Activated T-helper 2 cell treated with anti-CD3 and anti-CD28 coated beads, Interferon-gamma antibody, Interleukin-2, Interleukin-4, amounts not matched to agents 10 μg/mL and 5 μg/mL and 100 μg/mL, durations not matched to agents 14 hours and 24 hours and 36 hours (primary cell): ENCODE measurements around the gene MYCBPAP. TPM values are rescaled to one million over a fixed set of nuclear protein-coding genes. Genes with fewer than 3 reads are reported as not detected.

ENCODE experiments used
- DNase-seq: peaks from one replicate; pipeline ENCODE4 v3.0.0; 2021; ENCODE audit warnings: low spot score
- H3K27ac Mint-ChIP-seq: one replicate; pipeline ENCODE4 v1.8.0; 2021; ENCODE audit warnings: mixed read lengths
- H3K27me3 Mint-ChIP-seq: one replicate; pipeline ENCODE4 v1.8.0; 2021; ENCODE audit warnings: low read depth, mixed read lengths
- H3K36me3 Mint-ChIP-seq: one replicate; pipeline ENCODE4 v1.8.0; 2021; ENCODE audit warnings: low read depth, mixed read lengths
- H3K4me1 Mint-ChIP-seq: one replicate; pipeline ENCODE4 v1.8.0; 2021; ENCODE audit warnings: low read depth, mixed read lengths
- H3K4me3 Mint-ChIP-seq: one replicate; pipeline ENCODE4 v1.8.0; 2021; ENCODE audit warnings: low read depth, mild to moderate bottlenecking, moderate library complexity, mixed read lengths
- H3K9me3 Mint-ChIP-seq: one replicate; pipeline ENCODE4 v1.8.0; 2021; ENCODE audit warnings: mixed read lengths
- intact Hi-C: fragments of 100-400 bp; cut with micrococcal nuclease; formaldehyde crosslinking; loops from one replicate; pipeline ENCODE4 v1.15.1; 2023
- total RNA-seq: library from RNA; stranded (reverse); gene quantifications from 2 replicates; pipeline ENCODE4 v1.2.3, GENCODE V29; 2022

Gene MYCBPAP
- total RNA-seq, 1 donor from 2014 or later: 3.1 TPM

DNA sequence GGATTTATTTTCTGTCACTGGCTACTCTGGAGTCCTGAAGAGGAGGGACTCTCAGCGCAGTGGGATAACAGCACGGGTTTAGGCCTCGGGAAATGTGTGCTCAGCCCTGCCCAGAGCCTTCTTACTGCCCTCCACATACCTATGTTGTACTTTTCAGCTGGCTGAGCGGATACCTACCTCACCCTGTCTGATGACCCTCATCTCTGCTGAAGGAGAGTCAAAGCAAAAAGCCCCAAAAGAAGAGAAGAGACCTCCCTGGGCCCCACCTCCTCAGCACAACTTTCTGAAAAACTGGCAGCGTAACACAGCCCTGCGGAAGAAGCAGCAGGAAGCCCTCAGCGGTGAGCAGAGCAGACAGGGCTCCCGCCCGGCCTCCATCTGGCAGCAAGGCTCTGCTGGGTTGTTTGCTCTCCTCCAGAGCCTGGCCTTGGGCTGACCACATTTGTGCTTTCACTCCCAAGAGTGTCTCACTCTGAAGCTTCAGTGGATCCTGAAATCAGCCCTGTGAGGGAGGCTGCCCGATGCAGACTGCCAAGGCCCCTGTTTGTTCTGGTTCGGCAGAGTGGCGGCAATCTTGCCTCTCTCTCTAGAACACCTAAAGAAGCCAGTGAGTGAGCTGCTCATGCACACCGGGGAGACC, 10.3 kb downstream of the MYCBPAP start:
- Mint-ChIP-seq H3K27me3 (no peaks in the 10 kb centered on the region), H3K4me1 (peaks cover 6% of the 10 kb centered on the region), H3K9me3 (no peaks in the 10 kb centered on the region), H3K4me3 (no peak overlapping the region), H3K27ac (no peak overlapping the region), H3K36me3 (no peaks in the 10 kb centered on the region)
- no peak for DNase-seq
- intact Hi-C loops: no loop called here

DNA sequence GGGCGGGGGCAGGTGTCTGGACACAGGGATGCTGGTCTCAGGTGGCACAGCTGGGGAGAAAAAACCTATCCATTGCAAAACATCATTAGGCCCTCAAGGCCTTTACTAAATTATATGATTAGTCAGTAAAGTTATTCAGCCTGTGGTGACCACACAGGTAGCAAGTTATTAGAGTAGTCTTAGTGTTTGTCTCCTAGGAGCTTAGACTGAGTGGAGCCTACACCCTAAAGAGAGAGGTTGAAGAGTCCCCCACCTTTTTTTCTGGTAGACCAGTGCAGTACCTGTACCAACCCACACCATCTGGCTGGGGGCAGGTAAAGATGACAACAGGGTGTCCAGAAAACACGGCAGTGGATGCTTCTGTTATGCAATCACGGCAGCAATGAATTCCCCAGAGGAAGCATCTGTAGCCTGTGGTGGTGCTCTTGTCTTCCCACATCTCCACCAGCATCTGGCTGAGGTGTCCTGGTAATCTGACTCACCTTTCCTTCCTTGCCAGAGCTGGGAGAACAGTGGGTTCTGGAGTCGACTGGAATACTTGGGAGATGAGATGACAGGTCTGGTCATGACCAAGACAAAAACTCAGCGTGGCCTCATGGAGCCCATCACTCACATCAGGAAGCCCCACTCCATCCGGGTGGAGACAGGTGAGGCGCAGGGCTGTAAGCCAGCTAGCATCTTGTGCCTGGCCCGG, 11.0 kb downstream of the MYCBPAP start:
- Mint-ChIP-seq H3K36me3 (no peaks in the 10 kb centered on the region), H3K9me3 (no peaks in the 10 kb centered on the region), H3K4me1 (peaks cover 6% of the 10 kb centered on the region), H3K4me3 (no peak overlapping the region), H3K27me3 (no peaks in the 10 kb centered on the region), H3K27ac (no peak overlapping the region)
- intact Hi-C loops: no loop called here
- DNase-seq: no peak

DNA sequence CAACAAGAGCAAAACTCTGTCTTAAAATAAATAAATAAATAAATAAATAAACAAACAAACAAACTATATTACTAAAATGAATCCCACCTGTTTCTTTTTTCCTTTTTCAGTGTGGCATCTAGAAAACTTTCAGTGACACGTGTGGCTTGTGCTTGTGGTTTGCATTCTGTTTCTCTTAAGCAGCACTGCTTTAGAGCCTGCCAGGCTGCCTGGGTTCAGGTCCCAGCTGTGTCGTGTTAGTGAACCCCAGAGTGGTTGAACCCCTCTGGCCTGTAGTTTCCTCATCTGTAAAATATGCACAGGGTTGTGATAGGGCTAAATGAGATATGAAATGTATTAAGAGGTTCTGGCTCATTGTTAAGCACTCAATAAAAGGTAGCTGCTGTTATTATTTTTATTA, 12.2 kb downstream of the MYCBPAP start:
- H3K4me1 Mint-ChIP-seq: peaks cover 6% of the 10 kb centered on the region
- H3K4me3 Mint-ChIP-seq: no peak overlapping the region
- H3K9me3 Mint-ChIP-seq: no peaks in the 10 kb centered on the region
- H3K27me3 Mint-ChIP-seq: no peaks in the 10 kb centered on the region
- DNase-seq: no peak
- no peak overlapping the region for H3K27ac Mint-ChIP-seq
- H3K36me3 Mint-ChIP-seq: no peaks in the 10 kb centered on the region
- intact Hi-C loops: no loop called here

DNA sequence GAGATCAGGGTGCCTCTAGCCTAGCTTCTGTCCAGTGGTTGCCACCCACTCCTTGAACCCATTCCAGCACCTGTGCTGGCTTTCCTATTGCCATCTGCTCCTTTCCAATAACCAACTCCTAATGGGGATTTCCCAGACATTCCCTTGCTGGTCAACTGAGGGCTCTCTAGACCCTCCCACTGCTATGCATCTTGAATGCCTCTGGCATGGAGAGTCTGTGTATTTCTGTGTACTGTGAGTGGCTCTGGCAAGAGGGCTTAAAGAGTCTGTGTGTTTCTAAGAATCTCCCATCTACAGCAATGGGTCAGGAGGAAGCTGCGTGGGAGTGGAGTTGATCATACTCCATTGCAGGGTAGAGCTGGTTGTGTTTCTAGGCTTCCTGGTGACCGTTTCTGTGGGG, 13.3 kb downstream of the MYCBPAP start:
- H3K9me3 Mint-ChIP-seq: no peaks in the 10 kb centered on the region
- peaks cover 6% of the 10 kb centered on the region for H3K4me1 Mint-ChIP-seq
- no peak overlapping the region for H3K27ac Mint-ChIP-seq
- no peaks in the 10 kb centered on the region for H3K36me3 Mint-ChIP-seq
- no peak for DNase-seq
- H3K4me3 Mint-ChIP-seq: no peak overlapping the region
- intact Hi-C loops: no loop called here
- H3K27me3 Mint-ChIP-seq: no peaks in the 10 kb centered on the region

DNA sequence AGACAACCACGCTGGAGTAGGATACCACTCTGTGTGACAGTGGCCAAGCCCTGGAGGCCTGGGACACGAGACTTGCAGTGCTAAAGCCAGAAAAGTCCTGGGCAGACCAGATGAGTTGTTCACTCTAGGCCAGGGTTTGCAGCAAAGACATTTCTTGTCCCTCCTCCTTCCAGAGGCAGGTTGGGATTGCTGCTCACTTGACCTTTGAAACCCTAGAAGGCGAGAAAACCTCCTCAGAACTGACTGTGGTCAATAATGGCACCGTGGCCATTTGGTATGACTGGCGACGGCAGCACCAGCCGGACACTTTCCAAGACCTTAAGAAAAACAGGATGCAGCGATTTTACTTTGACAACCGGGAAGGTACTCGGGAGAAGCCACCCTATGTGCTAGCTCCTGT, 14.5 kb downstream of the MYCBPAP start:
- intact Hi-C loops: no loop called here
- H3K4me3 Mint-ChIP-seq: no peak overlapping the region
- no peak for DNase-seq
- H3K27me3 Mint-ChIP-seq: no peaks in the 10 kb centered on the region
- H3K36me3 Mint-ChIP-seq: no peaks in the 10 kb centered on the region
- no peak overlapping the region for H3K27ac Mint-ChIP-seq
- no peaks in the 10 kb centered on the region for H3K4me1 Mint-ChIP-seq
- no peaks in the 10 kb centered on the region for H3K9me3 Mint-ChIP-seq

DNA sequence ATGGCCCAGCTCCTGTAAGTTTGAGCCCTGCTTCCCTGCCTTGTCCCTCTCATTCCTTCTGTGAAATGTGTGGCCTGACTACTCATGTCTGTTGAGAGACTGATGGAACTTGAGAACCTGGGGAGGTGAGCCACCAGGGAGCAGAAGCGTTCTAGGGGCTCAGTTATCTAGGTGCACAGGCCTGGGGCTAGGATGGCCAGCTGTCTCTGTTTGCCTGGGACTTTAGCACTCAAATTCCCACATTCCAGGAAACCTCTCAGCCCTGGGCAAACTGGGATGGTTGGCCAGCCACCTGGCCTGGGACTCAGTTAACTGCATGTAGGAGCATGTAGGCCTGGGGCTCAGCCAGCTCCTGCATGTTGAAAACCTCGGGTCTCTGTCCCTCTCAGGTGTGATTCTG, 15.0 kb downstream of the MYCBPAP start:
- H3K4me1 Mint-ChIP-seq: no peaks in the 10 kb centered on the region
- DNase-seq: no peak
- no peaks in the 10 kb centered on the region for H3K36me3 Mint-ChIP-seq
- intact Hi-C loops: no loop called here
- no peak overlapping the region for H3K4me3 Mint-ChIP-seq
- no peaks in the 10 kb centered on the region for H3K9me3 Mint-ChIP-seq
- H3K27me3 Mint-ChIP-seq: no peaks in the 10 kb centered on the region
- no peak overlapping the region for H3K27ac Mint-ChIP-seq

DNA sequence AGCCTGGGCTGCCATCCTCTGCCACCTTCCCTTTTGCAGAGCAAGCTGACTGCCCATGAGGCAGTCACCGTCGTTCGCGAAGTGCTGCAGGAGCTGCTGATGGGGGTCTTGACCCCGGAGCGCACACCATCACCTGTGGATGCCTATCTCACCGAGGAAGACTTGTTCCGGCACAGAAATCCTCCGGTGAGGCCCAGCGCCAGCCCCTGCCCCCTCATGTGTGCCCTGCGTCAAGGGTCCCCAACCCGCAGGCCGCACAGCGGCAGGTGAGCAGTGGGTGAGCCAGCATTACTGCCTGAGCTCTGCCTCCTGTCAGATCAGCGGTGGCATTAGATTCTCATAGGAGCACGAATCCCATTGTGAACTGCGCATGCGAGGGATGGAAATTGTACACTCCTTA, 16.6 kb downstream of the MYCBPAP start:
- no peaks in the 10 kb centered on the region for H3K4me1 Mint-ChIP-seq
- no peak overlapping the region for H3K4me3 Mint-ChIP-seq
- no peak overlapping the region for H3K27ac Mint-ChIP-seq
- DNase-seq: no peak
- H3K36me3 Mint-ChIP-seq: no peaks in the 10 kb centered on the region
- no peaks in the 10 kb centered on the region for H3K9me3 Mint-ChIP-seq
- peaks cover 2% of the 10 kb centered on the region for H3K27me3 Mint-ChIP-seq
- intact Hi-C loops: no loop called here

DNA sequence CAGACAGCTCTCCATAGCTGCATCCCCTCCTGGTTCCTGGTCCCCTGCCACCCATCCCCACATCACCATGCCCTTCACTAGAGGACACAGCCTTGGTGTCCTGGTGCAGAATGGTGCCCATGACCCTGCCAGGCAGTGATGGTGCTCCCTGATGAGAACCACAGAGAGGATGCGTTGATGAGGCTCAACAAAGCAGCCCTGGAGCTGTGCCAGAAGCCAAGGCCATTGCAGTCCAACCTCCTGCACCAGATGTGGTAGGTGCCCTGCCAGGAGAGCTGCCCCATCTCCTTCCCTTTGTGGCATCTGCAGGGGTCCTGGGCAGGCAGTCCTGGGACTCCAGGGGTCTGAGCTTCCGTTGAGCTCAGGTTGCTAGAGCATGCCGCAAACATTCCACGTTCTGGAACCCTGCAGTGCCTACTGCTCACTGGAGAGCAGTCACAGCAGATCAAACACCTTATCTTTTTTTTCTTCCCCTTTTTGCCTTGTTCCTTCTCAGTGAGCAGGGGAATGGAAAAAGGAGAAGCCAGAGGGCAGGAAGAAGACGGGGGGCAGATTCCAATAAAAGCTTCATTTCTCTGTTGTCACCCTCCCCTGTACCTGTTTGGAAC, 19.0 kb downstream of the MYCBPAP start:
- peaks cover 1% of the 10 kb centered on the region for H3K4me1 Mint-ChIP-seq

DNA sequence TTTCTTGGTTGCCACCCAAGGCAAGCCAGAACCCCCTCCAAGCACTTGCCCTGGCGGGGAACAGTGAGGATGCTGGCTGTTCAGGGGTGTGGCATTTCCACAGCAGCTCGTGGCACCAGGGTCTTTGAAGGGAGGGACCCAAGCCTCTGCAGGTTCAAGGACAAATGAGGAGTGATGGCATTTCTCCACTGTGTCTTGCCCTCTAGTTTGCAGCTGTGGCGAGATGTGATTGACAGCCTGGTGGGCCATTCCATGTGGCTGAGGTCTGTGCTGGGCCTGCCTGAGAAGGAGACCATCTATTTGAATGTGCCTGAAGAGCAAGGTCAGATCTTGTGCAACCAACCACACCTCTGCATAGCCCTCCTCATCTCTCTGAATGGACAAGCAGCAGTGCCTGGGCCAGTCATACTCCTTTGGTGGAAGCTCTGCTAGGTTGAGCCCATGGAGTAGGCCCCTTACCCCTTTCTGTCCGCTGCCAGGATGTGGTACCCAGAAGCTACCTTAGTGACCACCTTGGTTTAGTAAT, 19.8 kb downstream of the MYCBPAP start:
- Mint-ChIP-seq H3K4me1 (peaks cover 1% of the 10 kb centered on the region), H3K4me3 (no peak overlapping the region), H3K36me3 (no peaks in the 10 kb centered on the region), H3K27me3 (peaks cover 22% of the 10 kb centered on the region), H3K27ac (no peak overlapping the region), H3K9me3 (no peaks in the 10 kb centered on the region)
- no peak for DNase-seq
- intact Hi-C loops: no loop called here

More for the DNA sequence above, 19.0 kb downstream of the MYCBPAP start:
- DNase-seq: no peak
- H3K27me3 Mint-ChIP-seq: peaks cover 17% of the 10 kb centered on the region
- no peaks in the 10 kb centered on the region for H3K9me3 Mint-ChIP-seq
- intact Hi-C loops: no loop called here
- no peak overlapping the region for H3K4me3 Mint-ChIP-seq
- no peaks in the 10 kb centered on the region for H3K36me3 Mint-ChIP-seq
- no peak overlapping the region for H3K27ac Mint-ChIP-seq

DNA sequence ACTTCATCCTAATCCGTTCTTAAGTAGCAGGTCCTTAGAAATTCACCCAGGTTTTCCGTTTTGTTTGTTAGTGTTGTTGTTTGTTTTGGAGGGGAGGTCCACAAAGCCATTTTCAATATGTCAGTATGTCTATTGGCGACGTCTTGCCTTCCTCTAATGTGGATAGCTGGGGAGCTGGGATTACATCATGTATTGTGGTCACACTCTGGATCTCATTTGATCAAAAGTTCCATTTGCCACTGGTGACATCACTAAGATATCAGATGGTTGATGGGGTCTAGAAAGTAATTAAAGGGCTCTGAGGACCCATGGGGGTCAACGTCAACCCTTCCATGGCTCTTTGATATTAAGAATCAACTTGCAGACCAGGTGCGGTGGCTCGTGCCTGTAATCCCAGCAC, 21.6 kb downstream of the MYCBPAP start:
- no peaks in the 10 kb centered on the region for H3K9me3 Mint-ChIP-seq
- H3K4me3 Mint-ChIP-seq: no peak overlapping the region
- no peaks in the 10 kb centered on the region for H3K36me3 Mint-ChIP-seq
- H3K27ac Mint-ChIP-seq: no peak overlapping the region
- no peak for DNase-seq
- peaks cover 12% of the 10 kb centered on the region for H3K4me1 Mint-ChIP-seq
- intact Hi-C loops: no loop called here
- peaks cover 38% of the 10 kb centered on the region for H3K27me3 Mint-ChIP-seq

DNA sequence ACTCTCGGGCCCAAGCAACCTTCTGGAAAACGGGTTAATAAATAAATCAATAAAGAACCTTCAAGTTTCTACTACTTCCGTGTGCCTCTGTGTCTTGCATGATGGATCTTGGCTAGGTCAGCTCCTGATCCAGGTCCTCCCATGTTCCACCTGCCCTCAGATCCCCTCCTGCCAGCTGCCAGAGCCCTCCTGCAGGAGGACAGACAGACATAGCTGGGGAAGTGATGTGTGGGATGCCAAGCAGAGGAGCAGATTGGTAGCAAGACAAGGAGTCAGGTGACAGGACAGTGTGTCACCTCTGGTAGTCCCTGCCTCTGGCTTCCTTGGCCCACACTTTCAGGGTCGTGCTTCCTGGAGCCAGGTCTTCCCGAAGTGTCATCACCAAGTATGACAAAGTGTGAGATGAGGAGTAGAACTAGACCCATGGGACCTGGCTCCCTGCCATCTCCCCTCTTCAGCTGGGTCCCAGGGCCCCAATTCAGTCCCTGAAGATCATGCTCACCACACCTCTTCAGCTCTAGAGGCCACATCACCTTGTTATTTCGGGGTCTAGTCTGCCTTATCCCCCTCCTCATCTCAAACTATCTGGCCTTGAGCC, 23.3 kb downstream of the MYCBPAP start:
- DNase-seq: no peak
- Mint-ChIP-seq H3K4me1 (peaks cover 12% of the 10 kb centered on the region), H3K27ac (no peak overlapping the region), H3K9me3 (no peaks in the 10 kb centered on the region), H3K4me3 (no peak overlapping the region), H3K27me3 (peaks cover 46% of the 10 kb centered on the region), H3K36me3 (no peaks in the 10 kb centered on the region)
- intact Hi-C loops: no loop called here

DNA sequence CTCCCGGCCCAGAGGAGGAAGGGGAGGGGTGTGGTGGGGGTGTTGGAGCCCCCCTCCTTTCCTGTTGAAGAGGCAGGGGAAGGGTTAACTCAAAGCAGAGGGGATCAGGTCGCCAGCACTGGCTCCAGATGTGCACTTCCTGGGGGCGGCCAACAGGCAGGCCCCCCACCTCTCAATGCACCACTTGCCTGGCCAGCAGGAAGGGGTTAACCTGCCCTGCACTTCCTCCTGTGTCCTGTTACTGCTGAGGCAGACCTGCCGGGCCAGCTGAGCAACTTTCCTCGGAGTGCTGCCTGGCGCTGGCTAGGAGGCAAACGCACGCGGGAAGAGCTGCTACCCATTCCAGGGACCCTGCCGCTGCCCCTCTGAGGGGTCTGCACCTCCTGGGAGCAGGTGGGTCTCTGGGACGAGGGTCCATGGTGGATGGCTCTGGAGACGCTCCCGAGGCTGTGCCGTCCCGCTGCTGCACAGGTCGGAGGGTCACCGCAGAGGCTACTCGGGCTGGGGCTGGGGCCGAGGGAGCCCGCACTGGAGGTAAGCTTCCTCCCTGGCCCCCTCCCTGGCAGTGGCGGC, 24.3 kb downstream of the MYCBPAP start, which contains the start of gene EPN3:
EPN3 (plus strand) TSS at position 284 of the 573 bp plus-strand sequence. CDS start 3,822 bp downstream, outside the sequence.
- Mint-ChIP-seq H3K9me3 (no peaks in the 10 kb centered on the region), H3K27ac (no peak within 1 kb of the TSS), H3K27me3 (peaks cover 46% of the 10 kb centered on the region), H3K4me1 (peaks cover 12% of the 10 kb centered on the region), H3K4me3 (no peak within 1 kb of the TSS), H3K36me3 (no peaks in the 10 kb centered on the region)
- no peak for DNase-seq
- intact Hi-C loops: no loop called here
